Measurements from ENCODE around the gene ATXN10. TPM values are rescaled to one million over a fixed set of nuclear protein-coding genes. Genes with fewer than 3 reads are reported as not detected.
A peak's percentile ranks its signal among the peaks of the same experiment; 100 is the strongest.

The ATXN10 gene
- total RNA-seq, 1 experiment from 2014 or later, result 210 TPM

DNA sequence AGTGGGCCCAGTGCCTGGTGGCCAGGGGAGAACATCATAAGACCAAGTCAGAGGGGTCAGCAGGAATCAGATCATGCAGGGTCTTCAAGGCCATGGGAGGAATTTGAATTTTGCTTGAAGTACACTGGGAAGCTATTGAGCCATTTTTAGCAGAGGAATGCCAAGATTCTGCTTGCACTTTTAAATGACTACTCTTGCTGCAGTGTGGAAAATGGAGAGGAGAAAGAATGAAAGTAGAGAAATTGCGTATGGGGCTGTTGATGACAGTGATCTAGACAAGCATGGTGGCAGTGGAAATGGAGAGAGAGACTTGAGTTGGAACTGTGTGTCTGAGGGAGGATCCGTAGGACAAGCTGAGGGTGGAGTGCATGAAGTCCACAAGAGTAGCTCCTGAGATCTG lies 177.3 kb downstream of the ATXN10 start:
- H3K4me1 ChIP-seq (ENCODE audit: low read length), result no peaks in the 10 kb centered on the region
- H4K20me1 ChIP-seq (ENCODE audit: insufficient read depth, low read depth, low read length), result no peaks in the 10 kb centered on the region
- H2AFZ ChIP-seq (ENCODE audit: low read length), result no peak overlapping the region
- no peak overlapping the region for H3K4me2 ChIP-seq (ENCODE audit: low read depth, low read length, poor library complexity, severe bottlenecking)
- H3K9me3 ChIP-seq (ENCODE audit: low read length), result no peaks in the 10 kb centered on the region
- no peak for DNase-seq
- no peaks in the 10 kb centered on the region for H3K27me3 ChIP-seq (ENCODE audit: low read length)
- H3K79me2 ChIP-seq (ENCODE audit: low read length), result no peaks in the 10 kb centered on the region
- no peak overlapping the region for H3K4me3 ChIP-seq (ENCODE audit: low read length)
- no peak overlapping the region for H3K27ac ChIP-seq (ENCODE audit: low read length)
- H3K9ac ChIP-seq (ENCODE audit: low read length), result no peak overlapping the region
- H3K9me2 ChIP-seq (replicated peaks; ENCODE audit: insufficient read depth, low read length), result no peaks in the 10 kb centered on the region
- peaks cover 24% of the 10 kb centered on the region for H3K36me3 ChIP-seq (ENCODE audit: insufficient read depth, low read length)

DNA sequence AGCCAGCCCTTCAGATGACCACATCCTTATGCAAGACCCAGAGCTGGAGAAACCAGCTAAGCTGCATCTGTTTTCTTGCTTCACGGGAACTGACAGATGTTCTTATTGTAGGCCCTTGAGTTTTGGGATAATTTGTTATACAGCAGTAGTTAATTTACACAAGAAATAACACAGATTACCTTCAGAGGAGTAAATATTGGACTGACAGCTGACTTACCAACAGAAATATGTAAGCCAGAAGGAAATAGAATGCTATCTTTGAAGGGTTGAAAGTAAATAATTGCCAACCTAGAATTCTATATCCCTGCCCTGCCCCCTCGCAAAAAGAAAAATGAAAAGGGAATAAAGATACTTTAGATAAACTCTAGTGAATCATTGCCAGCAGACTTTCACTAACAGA lies 181.2 kb downstream of the ATXN10 start:
- H3K27me3 ChIP-seq (ENCODE audit: low read length), result no peaks in the 10 kb centered on the region
- H3K79me2 ChIP-seq (ENCODE audit: low read length), result no peaks in the 10 kb centered on the region
- H3K4me1 ChIP-seq (ENCODE audit: low read length), result no peaks in the 10 kb centered on the region
- DNase-seq, result no peak
- H2AFZ ChIP-seq (ENCODE audit: low read length), result no peak overlapping the region
- H4K20me1 ChIP-seq (ENCODE audit: insufficient read depth, low read depth, low read length), result no peaks in the 10 kb centered on the region
- H3K4me3 ChIP-seq (ENCODE audit: low read length), result no peak overlapping the region
- no peaks in the 10 kb centered on the region for H3K9me2 ChIP-seq (replicated peaks; ENCODE audit: insufficient read depth, low read length)
- H3K9me3 ChIP-seq (ENCODE audit: low read length), result no peaks in the 10 kb centered on the region
- peaks cover 25% of the 10 kb centered on the region for H3K36me3 ChIP-seq (ENCODE audit: insufficient read depth, low read length)
- H3K27ac ChIP-seq (ENCODE audit: low read length), result no peak overlapping the region
- H3K9ac ChIP-seq (ENCODE audit: low read length), result no peak overlapping the region
- no peak overlapping the region for H3K4me2 ChIP-seq (ENCODE audit: low read depth, low read length, poor library complexity, severe bottlenecking)

DNA sequence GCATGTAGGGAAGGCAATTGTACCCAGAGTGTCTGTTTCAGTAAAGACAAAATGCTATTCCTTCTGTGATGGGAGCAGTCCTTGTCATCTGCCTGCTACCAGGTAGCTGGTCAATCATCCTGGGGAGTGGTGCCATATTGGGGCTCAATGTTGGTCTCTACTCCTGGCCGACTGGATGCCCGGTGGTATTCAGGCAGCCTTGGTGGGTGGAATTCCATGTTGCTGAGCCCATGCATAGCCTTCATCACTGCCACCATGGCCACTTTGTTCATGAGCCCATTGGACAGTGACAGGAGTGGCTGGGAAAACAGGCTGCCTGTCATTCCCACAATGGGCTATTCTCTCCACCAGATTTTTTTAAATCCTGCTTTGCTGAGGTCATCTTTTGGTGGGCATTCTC lies 184.3 kb downstream of the ATXN10 start:
- H3K9me3 ChIP-seq (ENCODE audit: low read length), result no peaks in the 10 kb centered on the region
- no peaks in the 10 kb centered on the region for H3K9me2 ChIP-seq (replicated peaks; ENCODE audit: insufficient read depth, low read length)
- H2AFZ ChIP-seq (ENCODE audit: low read length), result no peak overlapping the region
- peaks cover 22% of the 10 kb centered on the region for H3K36me3 ChIP-seq (ENCODE audit: insufficient read depth, low read length)
- DNase-seq, result no peak
- no peaks in the 10 kb centered on the region for H3K79me2 ChIP-seq (ENCODE audit: low read length)
- H3K4me1 ChIP-seq (ENCODE audit: low read length), result no peaks in the 10 kb centered on the region
- H3K27me3 ChIP-seq (ENCODE audit: low read length), result no peaks in the 10 kb centered on the region
- no peak overlapping the region for H3K27ac ChIP-seq (ENCODE audit: low read length)
- no peak overlapping the region for H3K9ac ChIP-seq (ENCODE audit: low read length)
- no peak overlapping the region for H3K4me2 ChIP-seq (ENCODE audit: low read depth, low read length, poor library complexity, severe bottlenecking)
- H4K20me1 ChIP-seq (ENCODE audit: insufficient read depth, low read depth, low read length), result no peaks in the 10 kb centered on the region
- H3K4me3 ChIP-seq (ENCODE audit: low read length), result no peak overlapping the region

DNA sequence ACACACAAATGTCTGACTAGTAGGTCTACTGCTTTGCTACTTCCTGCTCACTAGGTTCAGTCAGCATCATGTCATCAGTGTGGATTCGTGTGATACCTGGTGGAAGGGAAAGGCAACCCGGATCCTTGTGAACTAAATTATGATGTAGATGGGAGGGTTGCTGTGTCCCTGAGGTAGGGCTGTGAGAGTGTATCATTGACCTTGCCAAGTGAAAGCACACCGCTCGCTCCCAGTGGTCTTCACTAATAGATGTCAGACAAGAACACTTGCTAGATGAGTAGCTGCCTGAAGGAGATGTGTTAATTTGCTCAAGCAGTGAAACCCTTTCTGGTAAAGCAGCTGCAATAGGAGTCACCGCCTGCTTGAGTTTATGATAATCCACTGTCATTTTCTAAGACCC lies 185.9 kb downstream of the ATXN10 start:
- H4K20me1 ChIP-seq (ENCODE audit: insufficient read depth, low read depth, low read length), result no peaks in the 10 kb centered on the region
- no peak overlapping the region for H3K4me3 ChIP-seq (ENCODE audit: low read length)
- no peaks in the 10 kb centered on the region for H3K9me3 ChIP-seq (ENCODE audit: low read length)
- H3K27me3 ChIP-seq (ENCODE audit: low read length), result no peaks in the 10 kb centered on the region
- no peak overlapping the region for H2AFZ ChIP-seq (ENCODE audit: low read length)
- no peaks in the 10 kb centered on the region for H3K9me2 ChIP-seq (replicated peaks; ENCODE audit: insufficient read depth, low read length)
- no peak overlapping the region for H3K9ac ChIP-seq (ENCODE audit: low read length)
- no peaks in the 10 kb centered on the region for H3K4me1 ChIP-seq (ENCODE audit: low read length)
- no peak for DNase-seq
- no peak overlapping the region for H3K4me2 ChIP-seq (ENCODE audit: low read depth, low read length, poor library complexity, severe bottlenecking)
- H3K79me2 ChIP-seq (ENCODE audit: low read length), result no peaks in the 10 kb centered on the region
- H3K27ac ChIP-seq (ENCODE audit: low read length), result no peak overlapping the region
- peaks cover 8% of the 10 kb centered on the region; the same call in 1 of the 2 replicates for H3K36me3 ChIP-seq (ENCODE audit: insufficient read depth, low read length)

DNA sequence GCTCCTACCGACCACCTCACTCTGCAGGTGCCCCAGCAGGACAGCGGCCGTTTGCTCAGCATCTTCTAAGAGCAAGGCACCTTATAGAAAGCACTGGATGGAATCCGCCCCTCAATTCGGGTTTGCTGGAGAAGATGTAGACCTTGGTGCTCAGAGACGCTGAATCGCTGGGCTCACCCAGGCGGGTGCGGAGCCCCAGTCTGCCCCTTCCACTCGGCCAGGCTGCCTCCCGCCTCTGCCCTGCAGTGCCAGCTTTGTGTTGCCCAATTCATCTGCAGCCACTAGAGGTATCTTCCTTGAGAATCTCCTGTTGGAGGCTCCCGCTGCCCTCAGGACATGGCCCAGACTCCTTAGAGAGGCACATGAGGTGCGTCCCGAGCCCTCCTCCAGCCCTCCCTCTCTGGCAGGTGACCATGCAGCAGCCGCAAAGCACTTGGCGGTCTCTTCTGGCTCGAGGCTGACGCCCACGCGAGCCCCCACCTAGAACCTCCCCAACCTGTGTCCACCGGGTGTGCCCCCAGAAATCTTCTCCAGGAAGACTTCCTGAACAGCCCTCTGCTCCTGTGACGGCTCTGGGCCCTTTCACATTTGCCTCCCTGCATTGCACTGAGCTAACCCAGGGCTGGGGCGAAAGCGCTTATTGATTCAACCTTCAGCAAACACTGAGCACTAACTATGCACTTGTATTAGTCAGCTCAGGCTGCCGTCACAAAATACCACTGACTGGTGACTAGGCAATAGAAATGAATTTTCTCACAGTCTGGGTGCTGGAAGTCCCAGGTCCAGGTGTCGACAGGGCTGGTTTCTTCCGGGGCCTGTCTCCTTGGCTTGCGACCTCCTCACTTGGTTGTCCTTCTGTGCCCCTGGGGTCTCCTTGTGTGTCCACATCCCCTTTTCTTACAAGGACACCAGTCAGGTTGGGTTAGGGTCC lies 187.9 kb downstream of the ATXN10 start:
- 0 out of 2 replicates have a peak, but pooled peaks cover 2% of the 10 kb centered on the region for H3K4me1 ChIP-seq (ENCODE audit: low read length)
- no peak for DNase-seq
- H3K27ac ChIP-seq (ENCODE audit: low read length), result no peak overlapping the region
- no peak overlapping the region for H3K9ac ChIP-seq (ENCODE audit: low read length)
- no peaks in the 10 kb centered on the region for H3K79me2 ChIP-seq (ENCODE audit: low read length)
- no peaks in the 10 kb centered on the region for H3K9me3 ChIP-seq (ENCODE audit: low read length)
- H4K20me1 ChIP-seq (ENCODE audit: insufficient read depth, low read depth, low read length), result no peaks in the 10 kb centered on the region
- no peaks in the 10 kb centered on the region for H3K9me2 ChIP-seq (replicated peaks; ENCODE audit: insufficient read depth, low read length)
- H3K4me2 ChIP-seq (ENCODE audit: low read depth, low read length, poor library complexity, severe bottlenecking), result no peak overlapping the region
- no peaks in the 10 kb centered on the region for H3K27me3 ChIP-seq (ENCODE audit: low read length)
- no peak overlapping the region for H3K4me3 ChIP-seq (ENCODE audit: low read length)
- H2AFZ ChIP-seq (ENCODE audit: low read length), result no peak overlapping the region
- H3K36me3 ChIP-seq (ENCODE audit: insufficient read depth, low read length), result peaks cover 8% of the 10 kb centered on the region; the same call in 1 of the 2 replicates

DNA sequence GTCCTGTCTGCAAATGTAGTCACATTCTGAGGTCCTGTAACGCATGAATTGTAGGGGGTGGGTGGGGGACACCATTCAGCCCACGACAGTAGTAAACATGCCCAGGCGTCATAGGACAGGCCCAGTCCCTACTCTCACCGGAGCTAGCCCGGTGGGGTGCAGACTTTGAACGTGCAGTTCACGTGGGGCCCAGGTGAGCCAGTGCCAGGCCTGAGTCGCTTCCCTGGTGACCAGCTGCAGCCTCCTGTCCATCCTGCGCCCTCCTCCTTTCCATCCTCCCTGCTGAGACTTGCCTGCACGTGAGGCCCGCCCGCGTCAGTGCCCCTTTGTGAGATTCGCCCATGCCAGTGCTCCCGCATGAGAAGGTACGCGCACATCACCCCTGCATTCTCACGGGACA lies 188.6 kb downstream of the ATXN10 start:
- Histone ChIP-seq H3K4me1 (ENCODE audit: low read length) (0 out of 2 replicates have a peak, but pooled peaks cover 2% of the 10 kb centered on the region), H3K36me3 (ENCODE audit: insufficient read depth, low read length) (peaks cover 8% of the 10 kb centered on the region; the same call in 1 of the 2 replicates), H3K27me3 (ENCODE audit: low read length) (no peaks in the 10 kb centered on the region), H3K79me2 (ENCODE audit: low read length) (no peaks in the 10 kb centered on the region), H3K27ac (ENCODE audit: low read length) (no peak overlapping the region), H2AFZ (ENCODE audit: low read length) (no peak overlapping the region), H3K4me2 (ENCODE audit: low read depth, low read length, poor library complexity, severe bottlenecking) (no peak overlapping the region), H3K4me3 (ENCODE audit: low read length) (no peak overlapping the region), H3K9me3 (ENCODE audit: low read length) (no peaks in the 10 kb centered on the region), H4K20me1 (ENCODE audit: insufficient read depth, low read depth, low read length) (no peaks in the 10 kb centered on the region), H3K9ac (ENCODE audit: low read length) (no peak overlapping the region), H3K9me2 (replicated peaks; ENCODE audit: insufficient read depth, low read length) (no peaks in the 10 kb centered on the region)
- no peak for DNase-seq

DNA sequence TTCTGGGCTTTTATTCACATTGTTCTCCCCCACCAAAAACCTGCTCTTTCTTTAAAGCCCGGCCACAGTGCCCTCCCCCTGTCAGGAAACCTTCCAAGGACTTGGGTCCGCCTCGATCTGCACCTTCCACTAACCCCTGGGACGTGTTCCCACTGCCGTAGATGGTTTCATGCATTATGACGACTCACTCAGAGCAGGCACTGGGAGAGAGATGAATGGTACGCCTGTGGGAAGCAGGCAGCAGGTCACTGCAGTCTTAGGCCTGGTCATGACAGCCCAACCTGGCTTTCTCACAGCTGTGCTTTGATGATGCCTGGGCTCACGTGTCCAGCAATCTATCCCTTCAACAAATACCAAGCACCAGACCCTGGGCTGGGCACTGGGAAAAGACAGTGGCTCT lies 189.6 kb downstream of the ATXN10 start:
- Histone ChIP-seq H3K36me3 (ENCODE audit: insufficient read depth, low read length) (no peaks in the 10 kb centered on the region), H3K9me3 (ENCODE audit: low read length) (no peaks in the 10 kb centered on the region), H4K20me1 (ENCODE audit: insufficient read depth, low read depth, low read length) (no peaks in the 10 kb centered on the region), H2AFZ (ENCODE audit: low read length) (no peak overlapping the region), H3K4me2 (ENCODE audit: low read depth, low read length, poor library complexity, severe bottlenecking) (no peak overlapping the region), H3K4me1 (ENCODE audit: low read length) (0 out of 2 replicates have a peak, but pooled peaks cover 2% of the 10 kb centered on the region), H3K9ac (ENCODE audit: low read length) (no peak overlapping the region), H3K79me2 (ENCODE audit: low read length) (no peaks in the 10 kb centered on the region), H3K27me3 (ENCODE audit: low read length) (no peaks in the 10 kb centered on the region), H3K4me3 (ENCODE audit: low read length) (no peak overlapping the region), H3K9me2 (replicated peaks; ENCODE audit: insufficient read depth, low read length) (no peaks in the 10 kb centered on the region), H3K27ac (ENCODE audit: low read length) (no peak overlapping the region)
- no peak for DNase-seq

DNA sequence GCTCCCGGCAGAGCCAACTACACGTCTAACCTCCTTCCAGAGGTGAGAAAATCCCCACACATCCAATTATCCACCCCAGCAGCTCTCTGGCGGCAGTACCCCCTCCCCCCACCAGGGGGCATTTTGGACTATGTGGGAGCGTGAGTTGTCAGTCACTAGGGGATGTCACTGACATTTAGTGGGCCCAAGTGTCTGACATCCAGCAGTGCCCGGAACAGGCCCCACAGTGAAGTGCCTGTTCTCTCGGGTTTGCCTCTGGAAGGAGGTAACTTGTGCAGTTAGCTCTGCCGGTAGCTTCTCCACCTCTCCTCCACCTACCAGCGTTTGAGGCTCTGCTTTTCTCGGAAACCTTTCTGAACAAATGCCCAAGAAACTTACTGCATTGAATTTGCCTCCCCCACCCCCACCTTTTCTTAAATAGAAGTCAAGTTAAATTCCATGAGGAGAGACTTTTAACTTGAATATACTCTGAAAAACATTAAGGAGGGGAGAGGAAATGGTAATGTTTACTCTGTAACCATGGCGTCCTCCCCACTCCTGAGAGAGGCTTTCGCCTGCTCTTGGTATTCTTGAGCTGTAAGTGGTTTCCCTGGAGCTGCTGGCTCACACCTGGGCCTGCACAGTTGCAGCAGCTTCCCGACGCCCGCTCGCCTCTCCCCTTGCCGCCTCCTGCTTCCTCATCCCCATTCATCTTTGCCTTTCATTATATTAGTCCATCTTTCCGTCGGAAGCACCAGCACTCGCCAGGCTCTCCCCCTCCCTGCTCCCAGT lies 192.5 kb downstream of the ATXN10 start:
- Histone ChIP-seq H3K9me3 (ENCODE audit: low read length) (no peaks in the 10 kb centered on the region), H3K9me2 (replicated peaks; ENCODE audit: insufficient read depth, low read length) (no peaks in the 10 kb centered on the region), H3K9ac (ENCODE audit: low read length) (no peak overlapping the region), H4K20me1 (ENCODE audit: insufficient read depth, low read depth, low read length) (no peaks in the 10 kb centered on the region), H3K27ac (ENCODE audit: low read length) (no peak overlapping the region), H3K79me2 (ENCODE audit: low read length) (no peaks in the 10 kb centered on the region), H3K36me3 (ENCODE audit: insufficient read depth, low read length) (no peaks in the 10 kb centered on the region), H3K27me3 (ENCODE audit: low read length) (no peaks in the 10 kb centered on the region), H3K4me3 (ENCODE audit: low read length) (no peak overlapping the region), H3K4me1 (ENCODE audit: low read length) (0 out of 2 replicates have a peak, but pooled peaks cover 2% of the 10 kb centered on the region), H3K4me2 (ENCODE audit: low read depth, low read length, poor library complexity, severe bottlenecking) (no peak overlapping the region), H2AFZ (ENCODE audit: low read length) (no peak overlapping the region)
- DNase-seq, result peak; percentile 91
